ENCODE measurements around the gene DNAJC15.

The DNAJC15 gene

DNA sequence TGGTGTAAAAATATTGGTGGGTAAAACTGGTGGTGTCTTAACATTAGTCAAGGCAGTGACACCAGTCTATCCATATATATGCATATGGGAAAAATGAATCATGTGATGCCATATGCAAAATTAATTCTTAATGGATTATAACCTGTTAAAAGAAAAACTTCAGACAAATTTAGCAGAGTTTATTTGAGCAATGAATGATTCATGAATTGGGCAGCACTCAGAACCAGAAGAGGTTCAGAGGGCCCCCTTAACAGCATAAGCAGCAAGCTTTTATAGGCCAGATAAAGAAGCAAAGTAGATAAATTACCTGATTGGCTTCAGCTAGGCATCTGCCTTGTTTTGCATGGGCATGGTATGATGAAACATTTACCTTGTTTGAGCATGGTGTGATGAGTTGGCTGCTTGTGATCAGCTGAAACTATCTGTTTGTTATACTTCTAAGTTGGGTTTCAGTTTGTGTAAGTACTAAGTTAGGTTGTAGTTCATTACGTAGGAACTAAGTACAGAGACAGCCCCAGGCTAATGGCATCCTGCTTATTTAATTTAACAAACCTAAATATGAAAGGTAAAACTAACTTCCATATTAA, 66.6 kb downstream of the DNAJC15 start:
- no peak for DNase-seq

DNA sequence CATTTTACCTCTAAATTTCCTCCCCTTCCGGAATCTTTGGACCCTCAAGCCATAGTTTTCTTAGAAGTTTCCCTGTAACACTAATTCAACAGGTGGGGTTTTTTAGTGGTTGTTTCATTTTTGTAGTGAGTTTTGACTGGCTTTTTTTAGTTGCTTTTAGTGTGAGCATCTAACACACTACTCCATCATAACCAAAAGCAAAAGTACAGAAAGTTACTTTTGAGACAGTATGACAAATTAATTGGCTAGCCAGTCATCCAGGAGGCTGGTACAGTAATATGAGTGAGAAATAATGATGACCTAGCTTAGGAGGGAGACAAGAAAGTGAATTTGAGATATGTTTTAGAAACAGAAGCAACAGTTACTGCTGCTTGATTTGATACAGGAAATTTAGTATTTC, 71.5 kb downstream of the DNAJC15 start:
- DNase-seq = no peak

DNA sequence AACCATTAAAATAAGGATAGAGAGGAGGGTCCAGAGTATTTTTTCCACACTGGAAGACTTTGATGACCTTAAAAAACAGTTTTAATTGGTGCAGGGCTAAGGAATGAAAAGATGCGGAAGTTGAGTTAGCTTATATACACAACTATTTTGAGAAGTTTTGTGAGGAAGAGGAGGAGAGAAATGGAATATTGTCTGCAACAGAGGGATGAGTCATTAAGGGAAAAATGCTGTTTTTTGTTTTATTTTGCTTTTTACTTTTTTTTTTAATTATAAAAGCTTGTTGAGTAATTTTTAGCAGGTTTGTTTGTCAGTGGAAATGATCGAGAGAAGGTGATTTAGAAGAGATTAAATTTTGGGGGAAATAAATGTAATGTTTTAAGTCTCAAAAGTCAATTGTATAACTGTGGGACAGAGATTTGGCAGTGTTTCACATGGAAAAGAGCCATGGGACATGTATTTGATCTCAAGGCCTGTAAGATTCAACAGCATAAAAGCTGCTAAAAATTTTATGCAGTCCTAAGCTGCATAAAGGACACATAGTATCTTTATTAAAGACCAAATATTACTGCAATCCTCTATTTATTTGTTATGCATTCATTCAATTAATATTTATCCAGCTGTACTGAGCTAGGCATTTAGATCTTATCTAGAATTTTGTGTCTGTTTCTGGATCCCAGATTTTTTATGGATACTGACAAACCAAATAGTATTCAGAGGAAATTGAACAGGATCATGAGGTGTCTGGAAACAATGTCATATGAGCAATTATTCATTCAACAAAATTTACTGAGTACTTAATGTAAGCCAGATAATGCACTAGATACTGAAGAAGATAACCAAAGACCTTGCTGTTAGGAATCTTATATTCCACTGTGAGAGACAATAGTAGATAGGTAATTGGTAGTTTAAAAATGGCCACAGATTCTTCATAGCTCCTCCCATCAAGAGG, 72.7 kb downstream of the DNAJC15 start:
- DNase-seq = no peak

DNA sequence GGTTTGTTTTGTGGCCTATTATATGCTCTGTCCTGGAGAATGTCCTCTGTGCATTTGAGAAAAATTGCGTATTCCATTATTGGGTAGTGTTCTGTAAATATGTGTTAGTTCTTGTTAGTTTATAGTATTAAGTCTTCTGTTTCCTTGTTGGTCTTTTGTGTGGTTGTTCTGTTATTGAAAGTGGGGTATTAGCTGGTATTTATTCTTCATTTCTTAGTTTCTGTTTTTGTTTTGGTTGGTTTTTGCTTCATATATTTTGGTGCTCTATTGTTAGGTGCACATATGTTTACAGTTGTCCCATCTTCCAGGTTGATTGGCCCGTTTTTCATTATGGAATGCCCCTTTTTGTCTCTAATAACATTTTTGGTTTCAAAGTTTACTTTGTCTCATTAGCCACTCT, 77.3 kb downstream of the DNAJC15 start:
- no peak for DNase-seq

DNA sequence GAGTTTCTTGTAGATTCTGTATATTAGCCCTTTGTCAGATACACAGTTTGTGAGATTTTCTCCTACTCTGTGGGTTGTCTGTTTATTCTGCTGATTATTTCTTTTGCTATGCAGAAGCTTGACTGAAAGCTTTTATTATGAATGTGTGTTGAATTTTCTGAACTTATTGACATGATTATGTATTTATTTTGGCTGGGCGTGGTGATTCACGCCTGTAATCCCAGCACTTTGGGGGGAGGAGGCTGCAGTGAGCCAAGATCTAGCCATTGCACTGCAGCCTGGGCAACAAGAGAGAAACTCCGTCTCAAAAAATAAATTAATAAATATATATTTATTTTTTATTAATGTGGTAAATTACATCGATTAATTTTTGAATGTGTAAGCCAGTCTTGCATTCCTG, 78.9 kb downstream of the DNAJC15 start:
- no peak for DNase-seq

DNA sequence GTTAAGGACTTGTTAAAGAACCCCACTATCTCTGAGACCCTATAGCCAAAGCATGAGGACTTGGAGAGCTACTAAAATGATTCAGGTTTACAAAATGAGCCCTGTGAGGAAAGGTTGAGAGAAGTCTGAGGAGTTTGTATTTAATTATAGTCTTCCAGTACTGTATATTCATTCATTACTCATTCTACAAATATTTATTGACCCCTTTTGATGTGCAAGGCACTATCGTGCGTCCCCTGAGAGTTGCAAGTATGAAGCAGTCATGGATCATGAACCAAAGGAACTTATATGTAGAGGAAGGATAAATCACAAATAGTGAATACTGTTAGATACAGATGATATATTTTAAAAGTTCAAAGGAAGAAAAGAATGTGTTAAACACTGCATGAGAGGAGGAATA, 84.4 kb downstream of the DNAJC15 start:
- no peak for DNase-seq

DNA sequence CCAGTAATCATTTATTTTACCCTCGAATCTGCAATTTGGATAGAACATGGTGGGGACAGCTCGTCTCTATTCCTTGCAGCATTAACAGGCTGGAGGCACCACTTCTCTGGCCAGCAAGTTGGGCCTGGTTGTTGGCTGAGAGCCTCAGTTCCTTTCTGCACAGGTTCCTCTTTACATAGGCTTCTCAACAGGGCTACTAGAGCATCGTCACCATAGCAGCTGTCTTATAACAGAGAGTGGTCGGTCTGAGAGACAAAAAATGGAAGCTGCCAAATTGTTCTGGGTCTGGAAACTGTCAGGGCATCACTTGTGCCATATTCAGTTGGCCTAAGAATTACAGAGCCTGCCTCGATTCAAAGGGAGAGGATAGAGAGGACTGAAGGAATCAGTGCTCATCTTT, 86.7 kb downstream of the DNAJC15 start:
- no peak for DNase-seq

DNA sequence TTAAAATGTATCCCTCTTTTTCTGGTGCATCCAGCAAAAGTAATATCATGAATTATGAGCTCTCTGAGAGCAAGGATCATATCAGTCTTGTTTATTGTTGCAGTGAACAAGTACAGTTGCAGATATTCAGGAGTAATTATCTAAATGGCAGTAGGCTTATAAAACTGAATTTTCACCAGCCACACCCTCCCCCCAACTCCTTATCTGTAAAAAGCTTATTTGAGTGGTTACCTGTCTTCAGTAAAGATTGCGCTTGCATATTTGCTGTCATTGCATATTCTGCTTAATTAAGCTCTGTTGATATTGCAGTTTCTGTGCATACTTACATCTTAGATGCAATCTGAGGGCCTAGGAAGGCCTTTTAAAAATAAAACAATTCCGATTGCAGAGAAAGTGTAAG, 87.3 kb downstream of the DNAJC15 start:
- no peak for DNase-seq

DNA sequence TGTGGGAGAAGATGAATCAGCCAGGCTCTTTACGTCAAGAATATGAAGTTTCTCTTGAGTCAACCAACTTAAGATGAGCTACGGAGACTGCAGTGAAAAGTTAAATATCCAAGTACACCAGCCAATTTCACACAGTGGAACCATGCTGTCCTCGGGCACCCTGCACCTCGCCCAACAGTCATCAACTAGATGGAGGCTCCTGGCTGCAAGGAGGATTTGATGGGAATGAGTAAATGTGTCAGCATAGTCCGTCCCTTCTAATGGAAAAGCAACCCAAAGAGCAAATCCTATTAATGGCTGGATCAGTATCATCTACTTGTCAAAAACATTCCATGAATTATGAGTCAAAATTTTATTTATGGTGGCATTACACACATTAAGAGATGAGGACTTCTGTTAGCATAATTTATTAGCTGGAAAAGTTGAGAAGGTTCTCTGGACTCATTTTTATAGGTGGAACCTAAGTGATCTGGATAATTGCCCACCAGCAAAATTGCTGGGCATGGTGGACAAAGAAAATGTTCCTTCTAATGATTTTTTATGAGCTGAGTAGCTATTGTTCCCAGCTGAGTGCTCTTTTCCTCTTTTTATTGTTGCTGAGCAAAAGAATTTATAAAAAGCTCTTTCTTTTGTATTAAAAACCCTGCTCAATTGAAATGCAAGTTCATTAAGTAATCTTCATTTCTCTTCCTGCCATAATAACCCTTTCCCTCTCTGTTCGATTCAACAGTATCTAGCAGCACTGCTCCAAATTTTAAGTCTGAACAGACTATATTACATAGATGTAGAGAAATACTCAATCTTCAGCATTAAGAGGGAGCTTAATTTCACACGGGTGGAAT, 88.4 kb downstream of the DNAJC15 start:
- DNase-seq = no peak

DNA sequence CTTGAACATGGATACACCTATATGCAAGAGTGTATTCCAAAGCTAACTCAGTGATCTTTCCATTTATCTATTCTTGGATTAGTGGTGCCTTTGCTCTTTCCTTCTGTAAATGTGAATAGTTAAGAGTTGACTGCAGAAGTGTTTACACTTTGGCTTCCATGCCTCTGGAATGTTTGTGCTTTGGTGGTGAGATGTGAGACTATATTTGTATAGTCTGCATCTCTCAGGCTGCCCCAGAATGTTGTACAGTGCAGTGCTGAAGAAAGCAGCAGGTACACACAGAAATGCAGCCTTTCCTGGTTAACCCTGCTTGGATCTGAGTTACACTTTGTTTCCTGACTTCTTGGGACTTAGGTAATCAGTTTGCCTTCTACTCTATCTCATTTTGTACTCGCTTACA, 90.2 kb downstream of the DNAJC15 start:
- DNase-seq = no peak

DNA sequence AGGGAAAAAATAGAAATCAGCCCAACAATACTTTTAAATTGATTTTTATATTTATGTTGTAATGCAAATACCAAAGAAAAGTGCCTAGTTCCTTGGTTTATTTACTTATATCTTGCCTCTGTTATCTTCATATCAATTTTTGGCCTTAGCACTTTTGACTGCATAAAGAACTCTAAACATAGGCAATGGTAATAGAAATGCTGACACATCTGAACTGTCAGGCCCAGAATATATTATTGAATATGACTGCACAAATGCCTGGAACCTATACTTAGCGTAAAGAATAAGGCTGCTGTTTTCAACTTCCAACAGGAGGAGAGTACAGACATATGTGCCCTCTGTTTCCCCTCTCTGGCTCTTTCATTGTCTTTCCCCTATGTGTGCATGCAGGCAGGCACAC, 91.1 kb downstream of the DNAJC15 start:
- DNase-seq = no peak

DNA sequence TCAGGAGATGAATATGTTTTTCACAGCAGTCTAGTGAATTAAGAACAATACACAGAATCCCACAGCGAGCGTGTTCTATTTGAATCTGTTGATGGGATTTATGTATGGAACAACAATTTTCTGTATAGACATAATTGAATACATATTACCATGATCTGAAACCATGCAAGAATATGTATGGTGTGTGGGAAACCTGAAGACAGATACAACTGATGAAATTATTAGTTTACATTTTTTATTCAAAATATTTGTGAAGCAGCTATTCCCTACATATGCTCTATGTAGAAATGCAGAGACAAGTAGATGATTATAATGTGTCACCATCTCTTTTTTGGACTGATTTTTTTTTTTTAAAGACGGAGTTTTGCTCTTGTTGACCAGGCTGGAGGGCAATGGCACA, 91.8 kb downstream of the DNAJC15 start:
- no peak for DNase-seq

DNA sequence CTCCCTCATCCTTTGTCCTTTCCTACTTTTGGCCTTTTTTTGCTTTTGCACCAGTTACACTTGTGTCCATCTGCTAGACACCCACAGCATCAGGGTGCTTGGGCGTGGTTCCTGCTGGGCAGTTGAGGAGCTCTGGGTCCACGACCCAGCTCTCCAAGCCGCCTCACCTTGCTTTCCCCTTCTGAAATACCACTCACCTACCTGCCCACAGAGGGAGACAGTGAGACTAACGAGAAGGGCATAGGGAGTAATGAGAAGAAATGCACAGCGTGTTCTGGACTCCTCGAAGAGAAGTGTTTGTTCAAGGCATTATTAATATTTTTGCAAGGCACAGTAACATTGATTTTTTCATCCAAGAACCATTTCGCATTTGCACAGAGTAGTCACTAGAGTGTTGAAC, 92.9 kb downstream of the DNAJC15 start:
- no peak for DNase-seq

DNA sequence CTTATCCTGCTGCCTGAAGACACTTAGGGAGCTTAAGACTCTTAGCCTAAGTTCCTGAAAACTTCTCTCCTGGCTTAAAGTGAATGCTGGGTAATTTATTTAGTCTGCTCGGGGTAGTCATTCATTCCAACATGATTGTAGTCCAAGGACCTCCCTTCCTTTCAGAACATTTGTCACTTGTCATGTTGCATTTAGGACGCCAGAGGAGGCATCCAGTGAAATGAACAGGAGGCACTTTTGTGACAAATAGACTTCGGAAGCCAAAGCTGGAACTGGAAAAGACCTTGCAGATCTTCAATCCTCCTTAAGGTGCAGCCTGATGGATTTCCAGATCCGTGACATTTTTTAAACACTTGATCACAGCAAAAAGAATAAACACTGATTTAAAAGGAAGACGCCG, 95.1 kb downstream of the DNAJC15 start:
- no peak for DNase-seq

DNA sequence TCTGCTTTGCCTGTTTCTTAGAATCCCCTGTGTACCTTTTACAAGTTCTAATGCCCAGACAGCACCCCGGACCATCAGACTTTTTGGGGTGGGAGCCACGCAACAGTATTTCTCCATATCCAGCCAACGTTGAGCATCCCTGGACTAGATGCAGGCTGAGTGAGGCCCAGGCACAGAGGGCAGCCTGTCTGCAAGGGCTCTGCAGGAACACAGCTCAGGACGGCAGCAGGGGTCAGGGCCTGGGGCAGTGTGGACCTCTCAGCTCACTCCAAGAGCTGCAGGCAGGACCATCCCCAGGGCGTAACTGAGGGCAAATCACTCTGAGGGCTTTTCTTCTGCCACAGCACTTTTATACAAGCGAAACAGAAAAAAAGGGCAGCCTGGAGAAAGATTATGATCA, 95.8 kb downstream of the DNAJC15 start:
- no peak for DNase-seq

DNA sequence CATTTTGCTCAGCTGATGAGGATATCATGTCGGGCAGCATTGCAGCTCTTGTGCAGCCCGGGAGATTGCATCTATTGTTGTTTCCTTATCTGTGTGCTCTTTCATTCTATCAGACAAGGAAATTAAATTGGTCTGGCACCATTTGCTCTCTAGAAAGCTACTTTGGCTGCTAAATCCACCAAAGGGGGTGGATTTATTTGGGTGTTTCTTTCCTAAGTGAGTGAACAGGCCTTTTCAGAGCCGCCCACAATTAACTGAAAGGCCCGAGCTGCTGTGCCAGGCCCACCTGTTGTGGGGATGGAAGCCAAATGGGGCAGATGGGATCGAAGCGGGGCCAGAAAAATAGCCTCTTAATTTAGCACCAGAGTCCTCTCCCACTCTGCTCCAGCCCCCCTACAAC, 99.4 kb downstream of the DNAJC15 start:
- DNase-seq = no peak

DNA sequence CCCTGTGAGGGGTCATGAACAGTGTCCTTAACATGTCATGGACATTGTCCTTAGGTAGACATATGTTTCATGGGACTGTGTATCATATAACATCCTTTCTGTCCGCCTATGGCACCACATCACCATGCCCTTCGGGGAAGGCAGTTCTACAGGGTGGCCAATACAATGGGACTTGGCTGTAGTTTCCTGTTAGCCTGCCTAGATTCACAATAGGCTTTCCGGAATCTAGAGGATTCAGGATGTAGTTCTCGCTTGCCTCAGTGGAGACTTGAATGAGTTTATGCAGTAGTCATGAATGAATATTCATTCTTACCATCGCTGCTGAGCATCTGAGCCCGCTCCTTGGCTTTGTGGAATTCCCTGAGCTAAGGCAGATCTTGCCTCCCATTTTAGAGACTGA, 100.5 kb downstream of the DNAJC15 start:
- DNase-seq = no peak

DNA sequence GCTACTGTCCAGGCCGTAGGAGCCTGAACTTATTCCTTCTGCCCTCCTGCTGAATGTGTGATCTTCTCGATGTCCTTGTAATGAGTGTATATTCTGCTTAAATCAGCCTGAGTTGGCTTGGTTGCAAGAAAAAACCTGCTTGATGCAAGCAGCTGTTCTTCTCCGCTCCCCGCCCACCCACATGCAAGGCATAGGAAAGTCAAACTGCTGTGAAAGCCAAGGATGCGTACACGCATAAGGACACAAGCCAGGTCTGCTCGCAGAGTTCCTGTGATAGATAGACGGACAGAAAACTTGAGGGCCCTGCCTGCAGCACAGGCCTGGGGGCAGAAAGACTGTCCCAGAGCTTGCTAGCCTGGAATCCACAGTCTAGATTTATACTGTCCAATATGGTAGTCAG, 101.1 kb downstream of the DNAJC15 start:
- no peak for DNase-seq

DNA sequence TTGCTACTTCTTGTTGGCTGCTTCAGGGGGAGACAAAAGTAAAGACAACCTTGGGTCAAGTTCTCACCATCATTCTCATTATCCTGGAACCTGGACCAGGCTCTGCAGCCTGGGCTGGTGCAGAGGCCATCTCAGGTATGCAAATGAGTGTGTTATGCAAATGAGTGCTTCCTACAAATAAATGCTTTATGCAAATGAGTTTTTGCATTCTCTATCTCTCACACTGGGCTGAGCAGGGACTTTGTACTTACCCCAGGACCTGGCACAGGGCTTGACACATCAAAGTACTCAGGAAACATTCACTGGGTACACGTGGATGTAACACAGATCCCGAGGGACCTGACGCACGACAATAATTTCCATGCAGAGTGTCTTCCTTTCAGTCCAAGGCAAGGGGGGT, 103.0 kb downstream of the DNAJC15 start:
- no peak for DNase-seq

DNA sequence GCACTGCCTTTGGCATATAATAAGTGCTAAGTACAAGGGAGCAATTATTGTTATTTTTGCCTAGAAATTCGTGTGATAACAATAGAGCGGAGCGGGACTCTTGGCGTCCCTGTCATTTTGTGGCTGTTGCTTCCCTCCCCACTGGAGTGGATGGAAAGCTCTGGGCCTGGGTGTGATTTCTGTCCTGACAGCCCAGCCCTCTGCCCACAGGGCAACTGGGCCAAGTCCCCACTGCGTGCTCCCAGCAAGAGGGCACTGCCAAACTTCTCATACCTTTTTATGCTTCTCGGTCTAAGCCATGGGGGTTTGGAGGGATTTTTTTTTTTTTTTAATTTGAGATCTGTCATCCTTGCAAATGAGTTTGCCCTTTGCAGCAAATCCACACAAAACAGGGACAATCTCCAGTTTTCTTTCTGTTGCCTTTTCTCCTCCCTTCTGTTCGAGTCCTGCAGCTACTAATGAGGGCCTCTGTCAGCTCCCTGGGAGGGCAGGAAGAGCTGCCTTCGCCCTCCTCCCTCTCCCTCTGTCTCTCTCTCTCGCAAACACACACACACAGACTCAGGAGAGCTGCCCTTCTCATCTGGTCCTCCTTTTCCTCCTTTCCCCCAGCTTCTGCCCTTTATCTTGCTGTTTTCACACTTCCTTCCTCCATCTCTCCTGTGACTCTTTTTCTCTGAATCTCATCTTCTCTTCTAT, 103.9 kb downstream of the DNAJC15 start:
- no peak for DNase-seq

DNA sequence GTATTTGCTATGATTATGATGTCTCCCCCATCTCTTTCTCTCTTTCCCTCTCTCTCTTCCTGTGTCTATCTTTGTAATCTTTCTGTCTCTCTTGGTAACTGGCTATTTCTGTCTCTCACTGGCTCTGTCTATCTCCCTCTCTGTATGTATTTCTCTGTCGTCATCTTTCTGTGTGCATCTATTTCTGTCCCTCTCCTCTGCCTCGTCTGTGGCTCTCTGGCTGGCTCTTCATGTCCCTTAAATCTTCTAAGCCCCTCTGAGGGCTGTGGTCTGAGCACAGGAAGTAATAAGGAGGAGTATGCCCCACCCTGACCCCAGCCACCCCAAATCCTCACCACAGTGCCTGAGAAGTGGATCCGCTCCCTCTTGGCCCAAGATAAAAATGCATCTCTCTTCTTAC, 104.4 kb downstream of the DNAJC15 start:
- DNase-seq = no peak

DNA sequence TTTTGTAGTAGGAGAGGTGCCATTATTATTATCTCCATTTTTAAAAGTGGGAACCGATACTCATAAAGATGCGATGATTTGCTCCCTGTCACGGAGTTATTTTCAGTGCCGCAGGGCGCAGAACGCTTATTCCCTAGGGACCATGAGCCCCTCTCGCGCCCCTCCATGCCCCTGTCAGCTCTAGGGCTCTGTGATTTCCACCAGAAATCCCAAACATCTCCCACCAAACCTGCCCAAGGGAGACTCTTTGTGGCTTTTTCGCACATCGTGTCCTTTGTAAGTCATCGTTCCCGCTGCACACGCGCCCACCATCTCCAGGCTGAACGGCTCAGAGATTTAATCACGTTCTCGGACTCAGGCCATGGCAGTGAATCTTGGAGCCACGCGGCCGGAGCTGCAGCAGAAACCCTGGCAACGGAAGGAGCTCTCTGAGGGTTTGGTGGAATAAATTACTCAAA, 105.1 kb downstream of the DNAJC15 start:
- no peak for DNase-seq

DNA sequence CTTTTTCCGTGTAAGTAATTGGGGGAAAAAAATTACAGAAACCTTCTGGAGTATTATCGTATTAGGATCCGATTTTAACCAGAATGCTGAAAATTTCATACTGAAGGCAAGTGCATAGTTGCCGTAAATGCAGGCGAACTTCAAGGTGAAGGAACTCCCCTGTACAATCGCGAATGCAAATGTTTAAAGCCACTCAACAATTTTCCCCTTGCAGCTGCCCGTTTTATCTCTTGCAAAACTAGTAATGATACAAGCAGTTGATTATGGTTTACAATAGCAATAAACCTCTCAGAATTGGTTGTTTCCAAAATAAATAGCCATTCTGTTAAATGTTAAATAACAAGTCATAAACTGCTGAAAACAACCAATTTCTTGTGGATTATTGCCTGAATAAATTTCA, 105.7 kb downstream of the DNAJC15 start:
- no peak for DNase-seq

All from CD4-positive, alpha-beta T cell treated with Interleukin-12 subunit alpha and Interleukin-12 subunit beta, for 1 hour (primary cell).